Aorta (tissue), 5 donors: ENCODE data around the gene PGA4. TPM values are rescaled to one million over a fixed set of nuclear protein-coding genes. Genes with fewer than 3 reads are reported as not detected.
A peak's percentile ranks its signal among the peaks of the same experiment; 100 is the strongest.
"Not testable (repeated sequence)": the region's sequence is repeated elsewhere in the genome, so short reads cannot be mapped to it uniquely, and the experiment has no call there.

ENCODE experiments used
- ATAC-seq: fragments of 200-7000 bp; cut with Tn5 transposase; one replicate; pipeline ENCODE4 v1.9.1; 2022; ENCODE audit warnings: moderate library complexity; ENCODE audit not compliant: low FRiP score
- DNase-seq, 2 donors: peaks; one replicate each; pipeline ENCODE4 v3.0.0-alpha.2; 2020
- H3K27ac ChIP-seq, 2 donors: one replicate each; pipeline ENCODE4 v1.5.1; 2013; ENCODE audit warnings: low read length in 2 of 2, mild to moderate bottlenecking in 2 of 2, moderate library complexity in 2 of 2, control low read depth in 1 of 2, inconsistent platforms in 1 of 2, low read depth in 1 of 2
- H3K27me3 ChIP-seq, 2 donors: one replicate each; pipeline ENCODE4 v1.6.1; 2013; ENCODE audit warnings: control low read depth in 1 of 2, low read length in 1 of 2, mild to moderate bottlenecking in 1 of 2, moderate library complexity in 1 of 2; ENCODE audit not compliant: insufficient read depth in 2 of 2, control insufficient read depth in 1 of 2
- H3K36me3 ChIP-seq, 2 donors: one replicate each; pipeline ENCODE4 v1.6.1; 2013; ENCODE audit warnings: control low read depth in 1 of 2, low read length in 1 of 2, mild to moderate bottlenecking in 1 of 2; ENCODE audit not compliant: insufficient read depth in 2 of 2, control insufficient read depth in 1 of 2
- H3K4me1 ChIP-seq, 2 donors: one replicate each; pipeline ENCODE4 v1.6.1; 2013; ENCODE audit warnings: low read length in 2 of 2, control low read depth in 1 of 2, mild to moderate bottlenecking in 1 of 2, moderate library complexity in 1 of 2; ENCODE audit not compliant: insufficient read depth in 2 of 2, control insufficient read depth in 1 of 2
- H3K4me3 ChIP-seq, 2 donors: one replicate each; pipeline ENCODE4 v1.5.1; 2013; ENCODE audit warnings: low read length in 2 of 2, control low read depth in 1 of 2, mild to moderate bottlenecking in 1 of 2
- H3K9me3 ChIP-seq: one replicate; pipeline ENCODE4 v1.6.1; 2013; ENCODE audit warnings: mild to moderate bottlenecking, low read length; ENCODE audit not compliant: control insufficient read depth
- WGBS, 2 donors: extraction: QIAGEN DNeasy Blood & Tissue Kit; methylation state at CpG; one replicate each; pipeline ENCODE4 v1.1.7; 2013; 5-methylcytosine and 5-hydroxymethylcytosine counted together
- intact Hi-C, 2 donors: fragments of 100-400 bp; cut with DNase I; formaldehyde crosslinking; loops; one replicate each; pipeline versions ENCODE4 v1.14.2 to v1.15.0; 2022
- polyA plus RNA-seq, 2 donors: library from polyadenylated mRNA; stranded (reverse); fragments of 200-250 nt; gene quantifications; one replicate each; pipeline ENCODE4 v1.2.3, GENCODE V29; 2013
- total RNA-seq, 2 donors: library from RNA; stranded (reverse); fragmentation: NEBNext Ultra II Directional; extraction: Animal tissue kit (Norgen Biotek cat#: 25700); gene quantifications; one replicate each; pipeline ENCODE4 v1.2.1, GENCODE V29; 2021
- donor health status: healthy with polysubstance abuse.
- donor health status: Bipolar disorder and iron deficiency.
- donor health status: DM: no; HTN: no; CAD: no.
- donor health status: DM: no; HTN: no; CAD: no.
- donor health status: DM: yes; HTN: yes; CAD: no.

The PGA4 gene
- total and polyA plus RNA-seq, 4 donors: 0.74 to 6.3 (median 2.0) TPM

DNA sequence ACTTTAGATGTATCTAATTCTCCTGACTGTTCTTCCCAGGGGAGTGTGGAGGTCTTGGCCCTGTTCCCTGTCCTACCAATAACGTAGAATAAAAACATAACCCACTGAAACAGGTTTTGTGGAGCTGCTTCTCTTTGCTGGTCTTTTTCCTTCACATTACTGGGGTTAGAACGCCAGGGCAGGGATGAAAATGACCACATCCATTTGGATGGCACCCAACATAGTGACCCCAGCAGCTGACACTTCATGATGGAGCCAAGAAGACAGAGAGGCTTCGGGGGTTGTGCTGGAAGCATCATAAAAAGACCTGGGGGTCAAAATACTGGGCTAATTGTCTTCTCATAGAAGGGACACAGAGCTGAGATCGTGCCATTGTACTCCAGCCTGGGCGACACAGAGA, 9.4 kb downstream of the PGA4 start:
- H3K4me3 ChIP-seq, H3K27me3 ChIP-seq, DNase-seq, H3K27ac ChIP-seq, H3K36me3 ChIP-seq, H3K4me1 ChIP-seq, ATAC-seq, intact Hi-C loops, H3K9me3 ChIP-seq: not testable (repeated sequence)
- WGBS, 2 donors: no CpG with 5 or more reads among the region's 5 CpGs

GRCh38 chr11:61232548-61233145, 10.5 kb downstream of the PGA4 start:
- H3K36me3 ChIP-seq, H3K9me3 ChIP-seq, H3K27ac ChIP-seq, DNase-seq, intact Hi-C loops, ATAC-seq, H3K4me1 ChIP-seq, H3K27me3 ChIP-seq, H3K4me3 ChIP-seq: not testable (repeated sequence)
- no CpG with 5 or more reads among the region's 3 CpGs for WGBS, 2 donors

DNA sequence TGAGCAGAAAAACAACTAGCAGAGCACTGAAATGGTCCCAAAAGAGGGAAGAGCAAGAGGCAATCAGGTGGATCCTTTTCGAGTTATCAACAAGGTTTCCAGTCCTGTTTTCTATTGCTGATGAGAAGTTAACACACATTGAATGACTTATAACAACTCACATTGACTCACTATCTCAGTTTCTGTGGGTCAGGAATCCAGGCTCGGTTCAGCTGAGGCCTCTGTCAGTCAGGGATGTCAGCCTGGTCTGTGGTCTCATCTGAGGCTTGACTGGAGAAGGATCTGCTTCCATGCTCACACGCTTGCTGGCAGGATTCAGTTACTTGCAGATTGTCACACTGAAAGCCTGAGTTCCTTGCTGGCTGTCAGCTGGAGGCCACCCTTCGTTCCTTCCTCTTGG, 15.0 kb downstream of the PGA4 start:
- H3K36me3 ChIP-seq, ATAC-seq, H3K27me3 ChIP-seq, H3K27ac ChIP-seq, DNase-seq, H3K9me3 ChIP-seq, intact Hi-C loops, H3K4me1 ChIP-seq, H3K4me3 ChIP-seq: not testable (repeated sequence)
- WGBS, 2 donors: no CpG with 5 or more reads among the region's 4 CpGs

DNA sequence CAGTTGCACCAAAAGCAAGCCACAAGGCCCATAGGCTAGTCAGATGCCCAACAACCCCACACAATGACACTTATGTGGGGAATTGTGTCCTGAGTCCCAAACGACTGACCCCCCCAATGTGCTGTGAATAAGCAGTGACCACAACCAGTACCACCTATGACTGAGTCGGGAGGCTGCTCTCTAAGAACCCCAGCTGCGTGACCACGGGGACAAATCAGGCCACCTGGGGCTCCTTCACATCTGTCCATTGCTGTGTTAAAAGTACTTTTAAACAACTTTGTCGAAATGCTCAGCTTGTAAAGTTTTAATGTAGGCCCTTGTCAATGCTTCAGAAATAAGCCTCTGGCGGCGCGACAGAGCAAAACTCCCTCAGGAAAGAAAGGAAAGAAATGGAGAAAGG, 18.1 kb downstream of the PGA4 start:
- H3K27me3 ChIP-seq, H3K4me3 ChIP-seq, H3K9me3 ChIP-seq, ATAC-seq, H3K27ac ChIP-seq, intact Hi-C loops, H3K4me1 ChIP-seq, H3K36me3 ChIP-seq: not testable (repeated sequence)
- 67 to 70% methylated on average over 7 to 8 of the region's 8 CpGs for WGBS, 2 donors
- DNase-seq: peak; percentile 3 to 62

GRCh38 chr11:61240875-61241274, 18.7 kb downstream of the PGA4 start, which contains the start of gene PGA5:
Gene PGA5 (plus strand): TSS chr11:61241175. CDS start chr11:61241227, 52 bp downstream.
- ATAC-seq, H3K4me3 ChIP-seq, H3K4me1 ChIP-seq, H3K27ac ChIP-seq, H3K9me3 ChIP-seq, intact Hi-C loops, H3K36me3 ChIP-seq, H3K27me3 ChIP-seq, DNase-seq: not testable (repeated sequence)
- WGBS, 2 donors: no CpG with 5 or more reads among the region's 8 CpGs

DNA sequence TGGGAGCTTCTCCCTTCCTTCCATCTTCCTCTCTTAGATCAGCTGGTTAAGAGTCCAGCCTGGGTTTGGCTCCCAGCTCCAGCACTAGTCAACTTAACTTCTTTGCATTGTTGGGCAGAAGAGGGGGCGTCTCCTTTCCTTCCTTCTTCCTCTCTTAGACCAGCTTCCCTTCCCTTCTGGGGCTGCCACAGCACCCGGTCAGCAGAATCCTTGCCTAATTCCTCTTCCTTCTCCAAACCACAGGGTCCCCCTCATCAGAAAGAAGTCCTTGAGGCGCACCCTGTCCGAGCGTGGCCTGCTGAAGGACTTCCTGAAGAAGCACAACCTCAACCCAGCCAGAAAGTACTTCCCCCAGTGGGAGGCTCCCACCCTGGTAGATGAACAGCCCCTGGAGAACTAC, 19.4 kb downstream of the PGA4 start:
- H3K27ac ChIP-seq, H3K4me1 ChIP-seq, intact Hi-C loops, ATAC-seq, H3K36me3 ChIP-seq, H3K4me3 ChIP-seq, DNase-seq, H3K9me3 ChIP-seq, H3K27me3 ChIP-seq: not testable (repeated sequence)
- WGBS, 2 donors: no CpG with 5 or more reads among the region's 5 CpGs

DNA sequence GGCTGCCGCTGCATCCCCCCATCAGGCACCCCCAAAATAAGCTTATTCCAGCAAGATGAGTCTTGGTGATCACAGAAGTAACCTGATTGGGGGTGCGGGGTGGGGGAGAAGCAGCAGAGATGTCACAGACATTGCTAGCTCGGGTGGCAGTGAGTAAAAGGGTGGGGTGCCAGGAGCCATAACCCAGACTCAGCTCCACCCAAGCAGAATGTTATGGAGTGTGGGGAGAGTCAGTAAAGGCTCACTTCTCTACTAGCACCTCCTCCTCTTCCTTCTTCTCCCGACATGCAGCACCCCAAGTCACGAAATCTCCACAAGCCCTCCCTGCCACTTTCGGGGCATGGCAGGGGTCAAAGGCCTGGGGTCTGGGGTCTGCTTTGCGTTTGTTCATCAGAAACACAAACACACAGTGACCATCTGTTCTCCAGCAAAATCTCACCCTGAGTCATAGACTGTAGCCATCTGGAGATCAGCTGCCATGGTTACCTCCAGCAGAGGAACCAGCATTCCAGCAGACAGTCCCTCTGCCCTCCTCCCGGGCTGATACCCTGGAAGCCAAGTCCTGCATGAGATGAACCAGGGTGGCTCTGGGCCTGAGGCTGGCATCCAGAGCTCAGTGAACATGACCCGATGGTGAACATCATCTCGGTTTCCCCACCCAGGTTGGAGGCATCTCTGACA, 23.3 kb downstream of the PGA4 start:
- H3K4me3 ChIP-seq, DNase-seq, intact Hi-C loops, H3K27ac ChIP-seq, H3K9me3 ChIP-seq, H3K4me1 ChIP-seq, ATAC-seq, H3K27me3 ChIP-seq, H3K36me3 ChIP-seq: not testable (repeated sequence)
- no CpG with 5 or more reads among the region's 10 CpGs for WGBS, 2 donors

- H3K4me1 ChIP-seq, H3K27ac ChIP-seq, intact Hi-C loops, H3K36me3 ChIP-seq, ATAC-seq, H3K9me3 ChIP-seq, H3K4me3 ChIP-seq, H3K27me3 ChIP-seq: not testable (repeated sequence)
- DNase-seq: peak in 1 of 2 donors; percentile 38
- WGBS, 2 donors: 90 to 91% methylated on average over 9 of the region's 9 CpGs
These were observed 25.9 kb downstream of the PGA4 start for GRCh38 chr11:61248071-61248470.

GRCh38 chr11:61249201-61249600, 27.1 kb downstream of the PGA4 start:
- H3K36me3 ChIP-seq, intact Hi-C loops, H3K4me3 ChIP-seq, ATAC-seq, H3K27ac ChIP-seq, H3K27me3 ChIP-seq, H3K4me1 ChIP-seq, H3K9me3 ChIP-seq: not testable (repeated sequence)
- DNase-seq: peak in 1 of 2 donors; percentile 17
- 26 to 30% methylated on average over 8 of the region's 8 CpGs for WGBS, 2 donors
